Esophagus muscularis mucosa (tissue), 4 donors: Measurements from ENCODE around the gene MEIOSIN.

Source experiments
- CTCF ChIP-seq, 3 experiments: fragments of 200-600 bp in 2 of 3; fragments of 450-650 bp in 1 of 3; sonication (generic) in 2 of 3; IDR thresholded peaks; one replicate each; pipeline ENCODE4 v1.5.1; 2017 to 2019; ENCODE audit warnings: antibody characterized with exemption in 3 of 3, mild to moderate bottlenecking in 2 of 3, moderate library complexity in 1 of 3
- EP300 ChIP-seq: sonication (generic); formaldehyde crosslinking; IDR thresholded peaks from one replicate; pipeline ENCODE4 v1.6.1; 2017; ENCODE audit warnings: antibody characterized with exemption
- POLR2A ChIP-seq: fragments of 450-650 bp; IDR thresholded peaks from one replicate; pipeline ENCODE4 v1.6.1; 2017; ENCODE audit warnings: antibody characterized with exemption, moderate library complexity, mild to moderate bottlenecking, low read depth
- POLR2AphosphoS5 ChIP-seq, 2 donors: sonication (generic); formaldehyde crosslinking; IDR thresholded peaks; one replicate each; pipeline ENCODE4 v1.6.1; 2017; ENCODE audit warnings: antibody characterized with exemption in 2 of 2

GRCh38 chr19:45729800-45730290 lies 3.4 kb upstream of the MEIOSIN start:
- TF ChIP-seq CTCF (IDR thresholded peaks at IDR 0.05) (no peak), POLR2A (no peak), EP300 (no peak), POLR2AphosphoS5 (IDR thresholded peaks at IDR 0.05) (no peak)
